ENCODE measurements around the gene AP4E1. TPM values are rescaled to one million over a fixed set of nuclear protein-coding genes. Genes with fewer than 3 reads are reported as not detected.

The AP4E1 gene
- total and polyA plus RNA-seq, 2 of the 8 experiments (the other 6 are each of a cell fraction or from before 2014, with no cell fraction given), result 1.4 to 10.9 TPM

- no peak for TF ChIP-seq CTCF (IDR thresholded peaks at IDR 0.05; ENCODE audit: control extremely low read depth in 1 of 3, insufficient read depth in 1 of 3, low read depth in 1 of 3, low read length in 3 of 3)
- no peak for TF ChIP-seq MAX (IDR thresholded peaks at IDR 0.05)
- TF ChIP-seq CHD7 (IDR thresholded peaks at IDR 0.05; ENCODE audit: insufficient replicate concordance, low read length), result no peak
- no peak for TF ChIP-seq ZNF274 (IDR thresholded peaks at IDR 0.05; ENCODE audit: borderline replicate concordance, extremely low read depth, low read length)
- no peak for TF ChIP-seq GABPA (IDR thresholded peaks at IDR 0.05; ENCODE audit: borderline replicate concordance, insufficient read depth, low read length)
Observed at GRCh38 chr15:51006336-51006985, 98.0 kb downstream of the AP4E1 start (continued).
